ENCODE data around the gene RENBP.

RENBP gene

GRCh38 chrX:153887385-153887784 lies 57.1 kb downstream of the RENBP start:
- DNase-seq (ENCODE audit: low spot score), result no peak

GRCh38 chrX:153886915-153887314 lies 57.5 kb downstream of the RENBP start:
- DNase-seq (ENCODE audit: low spot score), result no peak

- DNase-seq (ENCODE audit: low spot score), result no peak
Observed at GRCh38 chrX:153885968-153886903, 58.2 kb downstream of the RENBP start, which contains the start of gene L1CAM. L1CAM (minus strand) TSS chrX:153886173; CDS start chrX:153875836, 10,337 bp downstream.
